Femur (tissue), 1 donor: ENCODE data around the gene ZNF699.
"Not testable (repeated sequence)": the region's sequence is repeated elsewhere in the genome, so short reads cannot be mapped to it uniquely, and the experiment has no call there.

Experiments used
- DNase-seq: peaks from one replicate; pipeline ENCODE4 v3.0.0-alpha.2; 2017

ZNF699 gene

DNA sequence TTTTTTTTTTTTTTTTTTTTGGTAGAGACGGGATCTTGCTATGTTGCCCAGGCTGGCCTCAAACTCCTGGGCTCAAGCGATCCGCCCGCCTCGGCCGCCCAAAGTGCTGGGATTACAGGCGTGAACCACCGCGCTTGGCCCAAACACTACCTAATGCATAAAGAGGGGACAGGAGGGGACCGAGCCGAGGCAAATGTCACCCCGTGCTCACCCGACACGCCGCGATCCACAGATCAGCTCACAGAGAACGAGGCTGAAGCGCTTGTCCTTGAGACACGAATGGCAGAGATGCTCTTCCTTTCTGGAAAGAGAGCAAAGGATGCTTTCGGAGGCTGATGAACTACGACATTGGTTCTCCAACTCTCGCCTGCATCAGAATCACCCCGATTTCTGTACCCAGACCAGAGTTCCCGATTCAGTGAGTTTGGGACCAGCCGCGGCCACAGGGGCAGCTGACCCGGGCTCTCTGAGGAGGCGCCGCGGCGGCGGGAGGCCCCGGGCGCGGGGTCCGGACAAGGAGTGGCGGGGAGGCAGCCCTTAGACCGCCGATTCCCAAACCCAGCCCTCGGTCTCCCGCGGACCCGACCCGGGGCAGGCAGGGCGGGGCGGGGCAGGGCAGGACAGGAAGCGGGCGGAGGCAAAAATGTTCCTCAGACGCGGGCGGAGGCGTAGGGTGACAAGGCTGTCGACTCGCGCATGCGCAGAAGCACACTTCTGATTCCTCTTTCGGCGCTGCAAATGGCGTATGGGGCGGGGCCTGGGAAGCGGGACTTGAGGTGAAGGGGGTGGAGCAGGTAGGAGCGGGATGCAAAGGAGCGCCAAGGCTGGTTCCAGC lies at the start of gene ZNF699:
Gene ZNF699, minus strand, starts transcription at position 700 of the 835 bp plus-strand sequence. CDS start 4,719 bp downstream, outside the sequence.
- peak; percentile 98 for DNase-seq

GRCh38 chr19:9354651-9355050 lies 45.0 kb upstream of the ZNF699 start:
- DNase-seq = no peak

- no peak for DNase-seq
Measured at GRCh38 chr19:9353011-9353410, 43.4 kb upstream of the ZNF699 start.

DNA sequence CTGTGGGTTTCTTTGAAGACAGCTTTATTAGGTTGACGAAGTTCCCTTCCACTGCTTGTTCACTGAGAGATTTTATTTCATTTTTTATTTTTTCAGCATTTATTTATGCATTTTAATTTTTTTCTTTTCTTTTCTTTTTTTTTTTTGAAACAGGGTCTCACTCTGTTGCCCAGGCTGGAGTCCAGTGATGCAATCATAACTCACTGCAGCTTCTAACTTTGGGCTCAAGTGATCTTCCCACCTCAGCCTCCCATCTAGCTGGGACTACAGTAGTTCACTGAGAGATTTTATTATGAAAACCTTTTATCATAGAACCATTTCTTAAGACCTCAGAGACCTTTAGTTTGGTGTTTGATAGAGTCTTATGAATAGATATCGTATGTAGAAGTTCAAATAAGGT lies 42.9 kb upstream of the ZNF699 start:
- no peak for DNase-seq

- no peak for DNase-seq
Measured at GRCh38 chr19:9348671-9349070, 39.0 kb upstream of the ZNF699 start.

GRCh38 chr19:9348253-9348652 lies 38.6 kb upstream of the ZNF699 start:
- no peak for DNase-seq

GRCh38 chr19:9345005-9345404 lies 35.4 kb upstream of the ZNF699 start:
- DNase-seq = no peak

GRCh38 chr19:9342610-9343304 lies 33.1 kb upstream of the ZNF699 start:
- no peak for DNase-seq

GRCh38 chr19:9329999-9330398 lies 20.4 kb upstream of the ZNF699 start:
- no peak for DNase-seq

GRCh38 chr19:9324584-9324962 lies 14.9 kb upstream of the ZNF699 start:
- DNase-seq = no peak

DNA sequence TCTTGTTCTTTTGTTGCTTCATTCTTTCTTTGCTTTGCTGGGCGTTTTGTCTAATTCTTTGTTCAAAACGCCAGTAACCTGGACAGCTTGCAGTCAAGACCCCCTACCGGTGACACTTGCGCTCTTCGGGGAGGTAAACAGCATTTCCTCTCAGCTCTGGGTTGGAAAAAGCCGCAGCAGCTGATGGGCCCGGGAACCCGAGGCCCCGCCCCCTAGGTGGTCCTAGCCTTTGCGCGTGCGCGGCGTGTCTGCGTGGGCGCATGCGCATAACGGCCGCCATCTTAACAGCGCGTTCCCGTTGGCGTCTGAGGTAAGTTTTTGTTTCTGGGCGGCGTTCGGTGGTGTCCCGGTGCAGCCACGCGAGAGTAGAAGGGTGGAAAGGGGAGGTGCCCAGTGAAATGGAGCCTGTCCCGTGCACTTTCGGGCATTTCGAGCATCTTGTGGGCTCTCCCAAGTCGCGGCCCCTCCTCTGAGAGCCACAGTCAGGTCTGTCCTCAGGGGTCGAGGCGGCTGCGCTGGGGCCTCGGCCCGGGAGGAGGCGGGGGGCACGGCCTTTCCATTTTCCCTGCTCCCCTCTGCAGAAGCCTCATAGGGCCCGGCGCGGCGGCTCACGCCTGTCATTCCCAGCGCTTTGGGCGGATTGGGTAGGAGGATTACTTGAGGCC lies 14.4 kb upstream of the ZNF699 start, which contains the start of gene ZNF559:
Gene ZNF559, plus strand, starts transcription at position 261 of the 665 bp plus-strand sequence. CDS start 14,371 bp downstream, outside the sequence.
- peak; percentile 98 for DNase-seq

DNA sequence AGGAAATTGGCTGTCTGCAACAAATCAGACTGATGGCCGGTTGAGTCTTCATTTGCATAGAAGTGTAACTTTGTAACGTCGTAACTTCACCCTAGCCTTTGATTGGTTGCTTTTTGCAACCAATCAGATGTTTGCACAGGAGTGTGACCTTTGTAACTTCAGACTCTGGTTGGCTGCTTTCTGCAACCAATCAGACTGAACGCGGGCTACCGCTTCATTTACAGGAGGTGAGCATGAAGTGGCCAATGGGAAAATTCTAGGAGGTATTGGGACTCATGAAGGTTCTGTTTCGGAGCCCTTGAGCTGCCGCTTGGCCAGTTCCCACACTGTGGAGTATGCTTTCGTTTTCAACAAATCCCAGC lies 13.9 kb upstream of the ZNF699 start:
- peak; percentile 80 for DNase-seq

DNA sequence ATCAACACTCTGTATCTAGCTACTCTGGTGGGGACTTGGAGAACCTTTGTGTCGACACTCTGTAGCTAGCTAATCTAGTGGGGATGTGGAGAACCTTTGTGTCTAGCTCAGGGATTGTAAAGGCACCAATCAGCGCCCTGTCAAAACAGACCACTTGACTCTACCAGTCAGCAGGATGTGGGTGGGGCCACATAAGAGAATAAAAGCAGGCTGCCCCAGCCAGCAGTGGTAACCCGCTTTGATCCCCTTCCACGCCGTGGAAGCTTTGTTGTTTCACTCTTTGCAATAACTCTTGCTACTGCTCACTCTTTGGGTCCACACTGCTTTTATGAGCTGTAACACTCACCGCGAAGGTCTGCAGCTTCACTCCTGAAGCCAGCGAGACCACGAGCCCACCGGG lies 12.6 kb upstream of the ZNF699 start:
- not testable (repeated sequence) for DNase-seq

GRCh38 chr19:9321756-9322155 lies 12.1 kb upstream of the ZNF699 start:
- not testable (repeated sequence) for DNase-seq

DNA sequence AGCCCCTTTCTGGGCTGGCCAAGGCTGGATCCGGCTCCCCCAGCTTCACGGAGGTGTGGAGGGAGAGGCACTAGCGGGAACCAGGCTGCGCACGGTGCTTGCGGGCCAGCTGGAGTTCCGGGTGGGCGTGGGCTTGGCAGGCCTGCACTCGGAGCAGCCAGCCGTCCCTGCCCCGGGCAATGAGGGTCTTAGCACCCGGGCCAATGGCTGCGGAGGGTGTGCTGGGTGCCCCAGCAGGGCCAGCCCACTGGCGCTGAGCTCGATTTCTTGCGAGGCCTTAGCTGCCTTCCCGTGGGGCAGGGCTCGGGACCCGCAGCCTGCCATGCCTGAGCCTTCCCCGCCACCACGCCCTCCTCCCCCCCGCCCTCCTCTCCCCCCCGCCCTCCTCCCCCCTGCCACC lies 11.7 kb upstream of the ZNF699 start:
- DNase-seq = no peak

GRCh38 chr19:9313756-9314155 lies 4.1 kb upstream of the ZNF699 start:
- DNase-seq = no peak

- DNase-seq = no peak
Measured at GRCh38 chr19:9309974-9310446, 372 bp upstream of the ZNF699 start.

DNA sequence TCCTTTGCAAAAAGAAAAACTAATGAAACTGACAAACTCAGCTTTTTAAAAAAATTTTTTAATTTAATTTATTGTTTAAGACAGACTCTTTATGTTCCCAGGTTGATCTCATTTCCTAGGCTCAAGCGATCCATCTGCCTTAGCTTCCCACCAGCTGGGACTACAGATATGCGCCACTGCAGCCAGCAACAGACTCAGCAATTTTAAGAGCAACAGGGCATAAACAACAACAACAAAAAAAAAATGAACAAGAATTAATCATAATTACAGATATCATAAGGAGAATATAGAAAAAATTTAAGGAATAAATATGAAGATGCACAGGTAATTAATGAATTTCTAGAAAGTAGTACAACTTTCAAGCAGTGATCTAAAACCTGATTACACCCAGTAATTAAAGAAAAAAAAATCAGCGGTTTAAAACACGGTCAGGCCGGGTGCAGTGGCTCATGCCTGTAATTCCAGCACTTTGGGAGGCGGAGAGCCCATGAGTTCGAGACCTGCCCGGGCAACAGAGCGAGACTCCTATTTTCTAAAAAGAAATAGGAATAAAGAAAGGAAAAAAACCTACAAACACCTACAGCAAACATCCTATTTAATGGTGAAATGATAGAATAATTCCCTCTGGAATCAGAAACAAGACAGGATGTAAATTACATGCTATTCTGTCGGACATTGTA lies 1.4 kb downstream of the ZNF699 start:
- DNase-seq = no peak

DNA sequence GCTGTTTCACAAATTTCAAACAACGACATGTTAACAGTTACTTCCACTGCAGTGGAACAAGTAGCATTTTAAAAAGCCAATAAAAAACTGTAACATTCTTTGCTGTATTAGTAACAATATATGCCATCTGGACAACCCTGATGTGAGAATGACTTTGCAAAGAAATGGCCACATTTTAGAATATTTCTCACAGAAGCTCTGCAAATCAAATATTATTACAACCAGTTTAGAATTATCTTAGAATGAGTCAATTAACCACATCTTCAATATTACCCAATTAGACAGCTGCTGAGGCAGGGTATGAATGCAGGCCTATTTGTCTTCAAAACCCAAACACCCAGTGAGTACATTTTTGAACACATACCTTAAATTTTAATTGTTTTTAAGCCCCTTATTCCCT lies 3.2 kb downstream of the ZNF699 start:
- no peak for DNase-seq

GRCh38 chr19:9296336-9296735 lies 13.3 kb downstream of the ZNF699 start:
- DNase-seq = no peak

- DNase-seq = no peak
Measured at GRCh38 chr19:9295411-9295849, 14.2 kb downstream of the ZNF699 start.

GRCh38 chr19:9289231-9289884 lies 20.3 kb downstream of the ZNF699 start:
- DNase-seq = no peak
